ENCODE results near the gene FOCAD.

The FOCAD gene

GRCh38 chr9:20997503-20998076 lies 313.5 kb downstream of the FOCAD start:
- H3K4me3 ChIP-seq (ENCODE audit: low read depth, low read length): no peak overlapping the region

DNA sequence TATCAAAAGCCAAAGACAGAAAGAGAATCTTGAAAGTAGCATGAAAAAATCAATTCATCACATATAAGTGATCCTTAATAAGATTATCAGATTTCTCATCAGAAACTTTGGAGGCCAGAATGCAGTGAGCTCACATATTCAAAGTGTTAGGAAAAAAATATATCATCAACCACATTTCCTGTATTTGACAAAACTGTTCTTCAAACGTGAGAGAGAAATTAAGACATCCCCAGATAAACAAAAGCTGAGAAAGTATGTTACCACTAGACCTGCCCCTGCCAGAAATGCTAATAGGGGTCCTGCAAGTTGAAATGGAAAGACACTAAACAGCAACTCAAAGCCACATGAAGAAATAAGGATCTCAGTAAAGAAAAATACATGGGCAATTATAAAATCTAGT lies 317.5 kb downstream of the FOCAD start:
- H3K4me3 ChIP-seq (ENCODE audit: low read depth, low read length): no peak overlapping the region

GRCh38 chr9:21002040-21002439 lies 318.0 kb downstream of the FOCAD start:
- no peak overlapping the region for H3K4me3 ChIP-seq (ENCODE audit: low read depth, low read length)

- H3K4me3 ChIP-seq (ENCODE audit: low read depth, low read length): no peak overlapping the region
Observed at GRCh38 chr9:21015129-21015815, 331.2 kb downstream of the FOCAD start.

DNA sequence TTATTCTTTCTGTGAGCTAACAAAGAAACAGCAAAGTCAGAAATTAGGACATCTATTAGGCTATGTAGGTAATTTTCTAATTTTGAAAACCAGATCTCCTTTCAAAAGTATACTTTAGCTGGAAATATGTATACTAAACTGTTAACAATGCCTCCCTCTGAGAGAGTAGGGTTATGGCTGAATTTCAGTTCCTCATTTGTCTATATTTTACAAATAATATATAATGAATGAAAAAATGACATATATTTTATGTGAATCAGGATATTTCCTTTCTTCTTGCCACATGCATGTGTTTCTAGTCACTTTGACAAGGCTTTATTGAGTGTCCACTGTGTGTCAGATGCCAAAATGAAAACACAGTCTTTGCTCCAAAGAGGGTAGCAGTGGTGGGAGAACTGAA lies 331.9 kb downstream of the FOCAD start:
- H3K4me3 ChIP-seq (ENCODE audit: low read depth, low read length): no peak overlapping the region

GRCh38 chr9:21016701-21017491 lies 332.8 kb downstream of the FOCAD start:
- no peak overlapping the region for H3K4me3 ChIP-seq (ENCODE audit: low read depth, low read length)

DNA sequence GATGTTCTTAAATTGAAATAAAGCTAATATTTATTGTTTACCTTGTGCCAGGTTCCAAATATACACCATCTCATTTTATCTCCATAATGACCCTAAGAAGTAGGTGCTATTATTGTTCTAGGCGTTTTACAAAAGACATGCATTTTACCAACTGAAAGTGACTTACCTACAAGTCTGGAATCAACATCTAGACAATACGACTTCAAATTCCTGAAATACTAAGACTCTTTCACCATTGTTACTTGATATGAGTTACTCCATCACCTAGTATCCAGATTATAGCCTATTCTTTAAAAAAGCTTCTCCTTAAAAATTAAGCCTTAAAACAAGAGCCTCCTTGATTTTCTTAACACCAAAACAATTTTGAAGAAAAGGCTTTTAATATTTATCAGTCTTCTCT lies 334.1 kb downstream of the FOCAD start:
- H3K4me3 ChIP-seq (ENCODE audit: low read depth, low read length): no peak overlapping the region

- no peak overlapping the region for H3K4me3 ChIP-seq (ENCODE audit: low read depth, low read length)
Observed at GRCh38 chr9:21023861-21024260, 339.8 kb downstream of the FOCAD start.

GRCh38 chr9:21027295-21027694 lies 343.2 kb downstream of the FOCAD start:
- H3K4me3 ChIP-seq (ENCODE audit: low read depth, low read length): no peak overlapping the region

DNA sequence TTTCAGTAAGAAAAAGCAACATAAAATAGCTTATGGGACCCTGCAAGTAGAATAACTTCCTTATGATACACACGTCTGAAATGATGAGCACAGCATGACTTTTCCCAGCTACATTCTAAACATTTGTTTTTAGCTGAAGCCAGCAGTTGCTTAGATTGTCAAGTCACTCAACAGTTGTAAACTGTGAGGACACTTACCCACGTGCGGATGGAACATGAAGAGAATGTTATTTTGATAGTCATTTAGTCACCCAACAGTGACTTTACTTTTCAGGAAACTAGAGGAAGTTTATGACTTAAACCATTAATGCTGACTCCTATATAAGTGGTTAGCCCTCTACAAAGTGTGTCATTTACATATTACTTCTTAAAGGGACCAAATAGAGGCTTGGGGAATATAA lies 344.4 kb downstream of the FOCAD start:
- H3K4me3 ChIP-seq (ENCODE audit: low read depth, low read length): no peak overlapping the region

DNA sequence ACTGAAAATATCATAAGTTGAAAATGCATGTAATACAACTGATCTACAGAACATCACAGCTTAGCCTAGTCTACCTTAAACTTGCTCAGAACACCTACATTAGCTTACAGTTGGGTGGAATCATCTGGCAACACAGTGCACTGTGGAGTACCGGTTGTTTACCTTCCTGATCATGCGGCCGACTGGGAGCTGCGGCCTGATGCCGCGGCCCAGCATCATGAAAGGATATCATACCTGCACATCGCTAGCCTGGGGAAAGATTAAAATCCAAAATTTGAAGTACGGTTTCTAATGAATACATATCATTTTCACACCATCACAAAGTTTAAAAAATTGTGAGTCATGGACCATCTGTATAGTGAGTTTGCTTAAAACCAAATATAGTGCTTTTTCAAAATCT lies 345.6 kb downstream of the FOCAD start:
- no peak overlapping the region for H3K4me3 ChIP-seq (ENCODE audit: low read depth, low read length)

DNA sequence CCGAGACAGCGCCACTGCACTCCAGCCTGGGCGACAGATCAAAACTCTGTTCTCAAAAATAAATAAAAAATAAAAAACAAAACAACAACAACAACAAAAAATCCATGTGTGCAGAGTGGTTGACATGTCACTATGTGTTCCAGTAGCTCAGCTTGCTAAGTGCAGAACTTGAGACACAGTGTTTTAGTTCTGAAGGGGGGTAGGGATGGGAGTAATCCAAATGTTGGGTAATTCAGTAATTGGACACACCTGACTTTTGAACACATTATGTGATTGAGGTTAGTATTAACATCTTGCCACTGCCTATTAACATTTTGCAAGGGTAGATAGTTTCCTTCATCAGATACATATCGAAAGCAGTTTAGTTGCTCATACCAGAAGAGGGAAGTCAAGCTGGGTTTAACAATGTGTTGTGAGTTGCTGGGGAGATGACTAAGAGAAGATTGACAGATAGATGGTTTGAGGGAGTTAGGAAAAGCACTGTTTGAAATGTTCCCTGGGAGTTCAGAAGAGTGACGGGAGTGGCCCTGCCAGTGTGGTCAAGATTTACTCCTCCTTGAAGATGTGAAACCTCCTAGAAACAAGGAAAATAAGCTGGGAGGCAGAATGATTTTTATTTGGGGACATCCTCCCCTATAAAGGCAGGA lies 346.5 kb downstream of the FOCAD start:
- no peak overlapping the region for H3K4me3 ChIP-seq (ENCODE audit: low read depth, low read length)

GRCh38 chr9:21031091-21031807 lies 347.2 kb downstream of the FOCAD start, which contains the start of gene HACD4:
Gene HACD4, minus strand, starts transcription at chr9:21031640. Its CDS starts 50 bp downstream, at chr9:21031590.
- H3K4me3 ChIP-seq (ENCODE audit: low read depth, low read length): peak within 1 kb of the TSS; percentile 18

DNA sequence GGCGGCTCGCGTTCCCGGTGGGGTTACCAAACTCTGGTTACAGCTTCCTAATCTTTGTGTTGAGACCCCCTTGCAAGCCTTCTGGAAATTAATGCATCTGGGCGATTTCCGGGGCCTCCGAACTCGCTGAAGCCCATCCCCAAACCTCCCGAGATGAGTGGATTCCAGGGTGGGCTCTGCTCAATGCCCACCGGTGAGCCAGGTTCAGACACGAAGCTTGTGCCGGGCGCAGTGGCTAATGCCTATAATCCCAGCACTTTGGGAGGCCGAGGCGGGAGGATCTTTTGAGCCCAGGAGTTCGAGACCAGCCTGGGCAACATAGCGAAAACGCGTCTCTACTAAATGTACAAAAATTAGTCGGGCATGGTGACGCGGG lies 347.7 kb downstream of the FOCAD start:
- no peak overlapping the region for H3K4me3 ChIP-seq (ENCODE audit: low read depth, low read length)

GRCh38 chr9:21037278-21037677 lies 353.2 kb downstream of the FOCAD start:
- no peak overlapping the region for H3K4me3 ChIP-seq (ENCODE audit: low read depth, low read length)

- H3K4me3 ChIP-seq (ENCODE audit: low read depth, low read length): no peak overlapping the region
Observed at GRCh38 chr9:21039302-21039701, 355.2 kb downstream of the FOCAD start.

GRCh38 chr9:21042466-21042865 lies 358.4 kb downstream of the FOCAD start:
- H3K4me3 ChIP-seq (ENCODE audit: low read depth, low read length): no peak overlapping the region

DNA sequence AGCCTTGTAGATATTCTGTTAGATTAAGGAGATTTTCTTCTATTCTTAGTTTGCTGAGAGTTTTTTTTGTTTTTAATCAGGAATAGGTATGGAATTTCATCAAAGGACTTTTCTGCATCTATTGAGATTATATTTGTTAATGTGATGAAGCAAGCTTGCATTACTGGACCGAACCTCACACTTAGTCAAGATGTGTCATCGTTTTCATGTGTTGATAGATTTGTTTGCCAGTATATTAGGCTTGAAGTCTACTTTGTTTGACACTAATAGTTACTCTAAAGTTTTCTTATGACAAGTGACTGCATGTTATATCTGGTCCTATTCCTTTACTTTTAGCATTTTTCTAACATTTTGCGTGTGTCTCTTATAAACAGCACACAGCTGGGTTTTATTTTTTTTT lies 359.8 kb downstream of the FOCAD start:
- H3K4me3 ChIP-seq (ENCODE audit: low read depth, low read length): no peak overlapping the region

Data from iPS-11a (cell line).